Bronchial epithelial cell (primary cell): Measurements from ENCODE around the gene RASD2. TPM values are rescaled to one million over a fixed set of nuclear protein-coding genes. Genes with fewer than 3 reads are reported as not detected.

Experiments used
- DNase-seq: peaks from one replicate; pipeline ENCODE4 v3.0.0-alpha.2; 2010; ENCODE audit warnings: low read depth
- FAIRE-seq: peaks from 2 replicates; lab custom pipeline; 2011; peaks lifted over from hg19 to GRCh38; lab: Jason Lieb, UNC
- H3K27me3 ChIP-seq: 2 replicates; pipeline ENCODE4 v1.5.1; 2011; ENCODE audit warnings: low read length; ENCODE audit not compliant: control insufficient read depth, insufficient read depth
- H3K36me3 ChIP-seq: 2 replicates; pipeline ENCODE4 v1.5.1; 2011; ENCODE audit warnings: low read length; ENCODE audit not compliant: control insufficient read depth, insufficient read depth
- H3K4me3 ChIP-seq: 2 replicates; pipeline ENCODE4 v1.5.1; 2011; ENCODE audit warnings: mild to moderate bottlenecking, low read depth, low read length, control low read depth
- total RNA-seq: library from RNA; depleted of rRNA; stranded (reverse); fragments of >200 nt; gene quantifications from 2 replicates; pipeline ENCODE4 v1.2.1, GENCODE V29; 2014
- TF ChIP-seq, protein P1 (sequence below): IDR thresholded peaks from 2 replicates; pipeline ENCODE4 v1.5.1; 2011; ENCODE audit warnings: mild to moderate bottlenecking, moderate library complexity, low read length, control low read depth, inconsistent platforms; ENCODE audit not compliant: insufficient read depth, severe bottlenecking

The RASD2 gene
- total RNA-seq, 1 donor from 2014 or later, result 0.26 TPM

DNA sequence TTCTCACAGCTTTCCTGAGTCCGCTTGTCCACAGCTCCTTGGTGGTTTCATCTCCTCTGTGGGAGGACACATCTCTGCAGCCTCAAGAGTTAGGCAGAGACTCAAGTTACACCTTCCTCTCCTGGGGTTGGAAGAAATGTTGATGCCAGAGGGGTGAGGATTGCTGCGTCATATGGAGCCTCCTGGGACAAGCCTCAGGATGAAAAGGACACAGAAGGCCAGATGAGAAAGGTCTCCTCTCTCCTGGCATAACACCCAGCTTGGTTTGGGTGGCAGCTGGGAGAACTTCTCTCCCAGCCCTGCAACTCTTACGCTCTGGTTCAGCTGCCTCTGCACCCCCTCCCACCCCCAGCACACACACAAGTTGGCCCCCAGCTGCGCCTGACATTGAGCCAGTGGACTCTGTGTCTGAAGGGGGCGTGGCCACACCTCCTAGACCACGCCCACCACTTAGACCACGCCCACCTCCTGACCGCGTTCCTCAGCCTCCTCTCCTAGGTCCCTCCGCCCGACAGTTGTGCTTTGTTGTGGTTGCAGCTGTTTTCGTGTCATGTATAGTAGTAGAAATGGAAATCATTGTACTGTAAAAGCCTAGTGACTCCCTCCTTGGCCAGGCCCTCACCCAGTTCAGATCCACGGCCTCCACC lies 11.7 kb downstream of the RASD2 start:
- DNase-seq, result no peak
- H3K36me3 ChIP-seq, result no peaks in the 10 kb centered on the region
- H3K27me3 ChIP-seq, result peaks cover 3% of the 10 kb centered on the region
- TF ChIP-seq, protein P1, sequence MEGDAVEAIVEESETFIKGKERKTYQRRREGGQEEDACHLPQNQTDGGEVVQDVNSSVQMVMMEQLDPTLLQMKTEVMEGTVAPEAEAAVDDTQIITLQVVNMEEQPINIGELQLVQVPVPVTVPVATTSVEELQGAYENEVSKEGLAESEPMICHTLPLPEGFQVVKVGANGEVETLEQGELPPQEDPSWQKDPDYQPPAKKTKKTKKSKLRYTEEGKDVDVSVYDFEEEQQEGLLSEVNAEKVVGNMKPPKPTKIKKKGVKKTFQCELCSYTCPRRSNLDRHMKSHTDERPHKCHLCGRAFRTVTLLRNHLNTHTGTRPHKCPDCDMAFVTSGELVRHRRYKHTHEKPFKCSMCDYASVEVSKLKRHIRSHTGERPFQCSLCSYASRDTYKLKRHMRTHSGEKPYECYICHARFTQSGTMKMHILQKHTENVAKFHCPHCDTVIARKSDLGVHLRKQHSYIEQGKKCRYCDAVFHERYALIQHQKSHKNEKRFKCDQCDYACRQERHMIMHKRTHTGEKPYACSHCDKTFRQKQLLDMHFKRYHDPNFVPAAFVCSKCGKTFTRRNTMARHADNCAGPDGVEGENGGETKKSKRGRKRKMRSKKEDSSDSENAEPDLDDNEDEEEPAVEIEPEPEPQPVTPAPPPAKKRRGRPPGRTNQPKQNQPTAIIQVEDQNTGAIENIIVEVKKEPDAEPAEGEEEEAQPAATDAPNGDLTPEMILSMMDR, result no peak
- no peak overlapping the region for H3K4me3 ChIP-seq
- FAIRE-seq, result peak; percentile 55

DNA sequence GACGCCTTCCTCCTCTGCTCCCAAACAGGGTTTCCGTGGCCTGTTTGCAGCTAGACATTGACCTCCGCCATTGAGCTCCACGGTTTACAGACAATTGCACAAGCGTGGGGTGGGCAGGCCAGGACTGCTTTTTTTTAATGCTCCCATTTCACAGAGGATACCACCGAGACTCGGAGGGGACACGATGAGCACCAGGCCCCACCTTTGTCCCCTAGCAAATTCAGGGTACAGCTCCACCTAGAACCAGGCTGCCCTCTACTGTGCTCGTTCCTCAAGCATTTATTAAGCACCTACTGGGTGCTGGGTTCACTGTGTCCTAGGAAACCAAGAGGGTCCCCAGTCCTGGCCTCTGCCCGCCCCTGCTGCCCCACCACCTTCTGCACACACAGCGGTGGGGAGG lies 12.2 kb downstream of the RASD2 start:
- FAIRE-seq, result peak; percentile 93
- no peak for DNase-seq

DNA sequence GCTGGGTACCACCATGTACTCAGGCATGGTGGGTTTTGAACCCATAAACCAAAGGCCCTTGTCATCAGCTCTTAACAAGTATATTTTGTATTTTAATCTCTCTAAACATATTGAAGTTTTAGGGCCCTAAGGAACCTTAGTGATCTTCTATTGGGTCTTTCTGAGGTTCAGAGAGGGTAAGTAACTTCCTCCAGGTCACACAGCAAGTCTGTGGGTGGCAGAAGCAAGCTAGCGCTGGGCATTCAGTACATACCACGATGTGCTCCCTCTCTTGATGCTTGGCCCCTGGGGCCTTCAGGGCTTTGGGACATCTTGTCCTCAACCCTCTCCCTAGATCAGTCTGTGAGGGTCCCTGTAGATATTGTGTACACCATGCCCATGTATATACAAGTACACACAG lies 12.7 kb downstream of the RASD2 start:
- TF ChIP-seq, protein P1, result no peak
- H3K4me3 ChIP-seq, result no peak overlapping the region
- DNase-seq (no peak), FAIRE-seq (no peak)
- no peaks in the 10 kb centered on the region for H3K36me3 ChIP-seq
- peaks cover 3% of the 10 kb centered on the region for H3K27me3 ChIP-seq

More for the DNA sequence above, 12.2 kb downstream of the RASD2 start:
- TF ChIP-seq, protein P1, result no peak
- Histone ChIP-seq H3K27me3 (peaks cover 3% of the 10 kb centered on the region), H3K4me3 (no peak overlapping the region), H3K36me3 (no peaks in the 10 kb centered on the region)

DNA sequence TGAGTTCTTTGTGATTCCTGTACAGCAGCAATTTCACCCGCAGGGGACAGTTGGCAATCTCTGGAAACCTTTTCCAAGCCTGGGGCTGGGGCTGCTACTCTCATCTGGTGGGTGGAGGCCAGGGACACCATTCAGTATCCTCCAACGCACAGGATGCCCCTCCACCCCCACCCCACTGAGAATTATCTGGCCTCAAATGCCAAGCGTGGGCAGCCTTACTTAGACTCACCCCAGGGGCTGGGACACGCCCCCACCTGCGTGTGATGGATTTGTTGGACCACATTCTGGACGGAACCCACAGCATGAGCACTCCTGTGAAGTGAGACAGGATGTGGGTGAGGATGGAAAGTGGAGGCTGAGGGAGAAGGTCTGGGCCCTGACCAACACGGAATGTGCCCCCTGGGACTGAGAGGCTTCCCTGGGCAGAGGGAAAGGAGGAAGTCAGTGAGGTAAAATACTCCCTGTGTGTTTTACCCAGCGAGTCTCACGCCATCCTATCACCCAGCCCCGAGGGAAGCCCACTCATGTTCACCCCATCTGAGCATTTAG lies 13.7 kb downstream of the RASD2 start:
- Histone ChIP-seq H3K36me3 (no peaks in the 10 kb centered on the region), H3K27me3 (peaks cover 3% of the 10 kb centered on the region), H3K4me3 (no peak overlapping the region)
- TF ChIP-seq, protein P1, result no peak
- DNase-seq (no peak), FAIRE-seq (no peak)

DNA sequence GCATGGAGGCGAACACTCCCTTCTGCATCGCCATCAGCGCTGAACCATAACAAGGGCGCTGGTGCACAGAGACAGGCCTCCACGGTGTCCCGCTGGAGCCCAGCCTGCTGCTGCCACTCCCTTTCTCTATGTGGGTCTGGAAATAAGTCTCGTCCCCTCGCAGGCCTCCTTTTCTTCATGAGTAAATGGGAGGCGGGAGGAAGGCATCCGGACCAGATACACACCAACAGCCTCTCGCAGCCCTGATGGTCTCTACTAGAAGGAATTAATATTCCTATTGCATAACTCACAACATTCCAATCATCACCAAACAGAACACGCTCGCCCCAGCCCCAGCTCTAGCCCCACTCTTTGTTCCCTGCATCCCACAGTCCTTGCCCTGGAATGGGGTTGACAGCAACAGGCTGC lies 14.9 kb downstream of the RASD2 start:
- Histone ChIP-seq H3K4me3 (no peak overlapping the region), H3K36me3 (no peaks in the 10 kb centered on the region), H3K27me3 (peaks cover 3% of the 10 kb centered on the region)
- TF ChIP-seq, protein P1, result no peak
- no peak for DNase-seq
- FAIRE-seq, result no peak

DNA sequence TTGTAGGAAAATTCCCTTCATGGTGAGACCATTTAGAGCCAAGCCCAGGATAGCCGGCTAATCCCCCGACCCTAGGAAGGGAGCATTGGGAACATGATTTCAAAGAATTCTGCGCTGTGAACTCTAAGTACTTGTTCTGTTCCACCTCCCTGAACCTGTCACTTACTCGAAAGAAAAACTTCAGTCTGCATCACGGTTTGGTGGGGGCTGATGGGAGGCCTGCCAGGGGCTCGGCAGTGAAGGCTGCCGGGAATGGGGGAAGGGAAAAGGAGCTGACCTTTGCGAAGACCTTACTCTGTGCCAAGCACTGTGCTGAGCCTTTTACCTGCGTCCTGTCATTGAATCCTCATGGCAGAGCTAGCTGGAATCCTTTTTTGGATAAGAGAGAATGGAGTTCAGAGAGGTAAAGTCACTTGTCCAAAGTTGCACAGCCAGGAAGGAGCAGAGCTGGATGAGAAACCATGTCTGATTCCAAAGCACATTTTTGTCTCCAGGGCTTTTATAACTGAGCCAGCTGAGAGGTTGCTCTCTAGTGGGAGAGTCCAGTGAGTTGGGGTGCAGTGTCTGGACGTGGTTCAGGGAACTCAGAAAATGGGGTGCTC lies 15.4 kb downstream of the RASD2 start:
- H3K4me3 ChIP-seq, result no peak overlapping the region
- H3K36me3 ChIP-seq, result no peaks in the 10 kb centered on the region
- peaks cover under 1% of the 10 kb centered on the region for H3K27me3 ChIP-seq
- TF ChIP-seq, protein P1, result no peak
- no peak for FAIRE-seq
- no peak for DNase-seq
